Measurements from ENCODE around the gene ZNF570. TPM values are rescaled to one million over a fixed set of nuclear protein-coding genes. Genes with fewer than 3 reads are reported as not detected.

ZNF570 gene
- total RNA-seq, 1 experiment from 2014 or later: 6.6 TPM

Other genes starting within 250 kb of the ZNF570 start
- 1.8 and 3.7 TPM in 2 replicates for gene ZNF527, start 98.3 kb upstream of the ZNF570 start, total RNA-seq (2014; rRNA removed; shearing (Covaris generic))
- 7.0 and 9.2 TPM in 2 replicates for gene ZNF569, start 1.9 kb upstream of the ZNF570 start, total RNA-seq (2014; rRNA removed; shearing (Covaris generic))
- gene ZNF793, start 37.6 kb downstream of the ZNF570 start, total RNA-seq (2014; rRNA removed; shearing (Covaris generic)): 3.1 and 4.5 TPM in 2 replicates
- 0.71 and 1.5 TPM in 2 replicates for gene ZNF571, start 125.4 kb downstream of the ZNF570 start, total RNA-seq (2014; rRNA removed; shearing (Covaris generic))
- not detected in 2 replicates for gene ZNF540, start 125.5 kb downstream of the ZNF570 start, total RNA-seq (2014; rRNA removed; shearing (Covaris generic))
- gene ZFP30, start 186.1 kb downstream of the ZNF570 start, total RNA-seq (2014; rRNA removed; shearing (Covaris generic)): 6.8 and 7.9 TPM in 2 replicates